Measurements from ENCODE around the gene SGTA.

Gene SGTA

GRCh38 chr19:2782329-2782935, 641 bp downstream of the SGTA start:
- TF ChIP-seq FOXP2 (optimal IDR thresholded peaks at IDR 0.05; ENCODE audit: borderline replicate concordance, extremely low read depth, extremely low read length, insufficient read depth): no peak
- TF ChIP-seq SIN3A (IDR thresholded peaks at IDR 0.05; ENCODE audit: borderline replicate concordance, insufficient read depth, low read length): no peak
- no peak for TF ChIP-seq POLR2AphosphoS5 (IDR thresholded peaks at IDR 0.05; ENCODE audit: low read depth, low read length)
- TF ChIP-seq TAF1 (IDR thresholded peaks at IDR 0.05; ENCODE audit: borderline replicate concordance, insufficient read depth, low read length): no peak
- TF ChIP-seq REST (IDR thresholded peaks at IDR 0.05; ENCODE audit: insufficient read depth in 1 of 2, low read depth in 2 of 2, low read length in 2 of 2): no peak

GRCh38 chr19:2780284-2780683, 2.8 kb downstream of the SGTA start:
- TF ChIP-seq SIN3A (IDR thresholded peaks at IDR 0.05; ENCODE audit: borderline replicate concordance, insufficient read depth, low read length) (no peak), TAF1 (IDR thresholded peaks at IDR 0.05; ENCODE audit: borderline replicate concordance, insufficient read depth, low read length) (no peak), FOXP2 (optimal IDR thresholded peaks at IDR 0.05; ENCODE audit: borderline replicate concordance, extremely low read depth, extremely low read length, insufficient read depth) (no peak), REST (IDR thresholded peaks at IDR 0.05; ENCODE audit: insufficient read depth in 1 of 2, low read depth in 2 of 2, low read length in 2 of 2) (no peak), POLR2AphosphoS5 (IDR thresholded peaks at IDR 0.05; ENCODE audit: low read depth, low read length) (no peak)

GRCh38 chr19:2779121-2779740, 3.8 kb downstream of the SGTA start:
- TF ChIP-seq POLR2AphosphoS5 (IDR thresholded peaks at IDR 0.05; ENCODE audit: low read depth, low read length) (no peak), FOXP2 (optimal IDR thresholded peaks at IDR 0.05; ENCODE audit: borderline replicate concordance, extremely low read depth, extremely low read length, insufficient read depth) (no peak), SIN3A (IDR thresholded peaks at IDR 0.05; ENCODE audit: borderline replicate concordance, insufficient read depth, low read length) (no peak), TAF1 (IDR thresholded peaks at IDR 0.05; ENCODE audit: borderline replicate concordance, insufficient read depth, low read length) (no peak), REST (IDR thresholded peaks at IDR 0.05; ENCODE audit: insufficient read depth in 1 of 2, low read depth in 2 of 2, low read length in 2 of 2) (no peak)

GRCh38 chr19:2777952-2778683, 5.0 kb downstream of the SGTA start:
- no peak for TF ChIP-seq POLR2AphosphoS5 (IDR thresholded peaks at IDR 0.05; ENCODE audit: low read depth, low read length)
- no peak for TF ChIP-seq REST (IDR thresholded peaks at IDR 0.05; ENCODE audit: insufficient read depth in 1 of 2, low read depth in 2 of 2, low read length in 2 of 2)
- no peak for TF ChIP-seq SIN3A (IDR thresholded peaks at IDR 0.05; ENCODE audit: borderline replicate concordance, insufficient read depth, low read length)
- no peak for TF ChIP-seq FOXP2 (optimal IDR thresholded peaks at IDR 0.05; ENCODE audit: borderline replicate concordance, extremely low read depth, extremely low read length, insufficient read depth)
- no peak for TF ChIP-seq TAF1 (IDR thresholded peaks at IDR 0.05; ENCODE audit: borderline replicate concordance, insufficient read depth, low read length)

Data from PFSK-1 (cell line).